H1 (cell line): ENCODE measurements around the gene ARHGAP23. TPM values are rescaled to one million over a fixed set of nuclear protein-coding genes. Genes with fewer than 3 reads are reported as not detected.
A peak's percentile ranks its signal among the peaks of the same experiment; 100 is the strongest.
"Not testable (repeated sequence)": the region's sequence is repeated elsewhere in the genome, so short reads cannot be mapped to it uniquely, and the experiment has no call there.

Experiments used
- CTCF ChIA-PET: fragments of 300-600 bp; sonication (Branson Sonifier 250); formaldehyde crosslinking; loops from one replicate; lab custom pipeline; 2021; ENCODE audit not compliant: partially characterized antibody; lab: Charles Lee
- POLR2A ChIA-PET: fragments of 300-600 bp; sonication (Branson Sonifier 250); formaldehyde crosslinking; loops from one replicate; lab custom pipeline; 2021; ENCODE audit warnings: inconsistent platforms; ENCODE audit not compliant: partially characterized antibody; lab: Charles Lee
- DNase-seq, 2 experiments: peaks; one replicate each; pipeline versions ENCODE4 v3.0.0 to v3.0.0-alpha.2; 2010 to 2022; ENCODE audit warnings: low spot score in 2 of 2, low read depth in 1 of 2, mixed read lengths in 1 of 2
- FAIRE-seq: peaks from 2 replicates; lab custom pipeline; 2011; peaks lifted over from hg19 to GRCh38; lab: Jason Lieb, UNC
- H2AFZ ChIP-seq: 2 replicates; pipeline ENCODE4 v1.8.1; 2012; ENCODE audit warnings: low read length, inconsistent platforms
- H2AK5ac ChIP-seq: 2 replicates; pipeline ENCODE4 v1.6.1; 2013; ENCODE audit warnings: low read depth, low read length
- H2BK120ac ChIP-seq: replicated peaks from 2 replicates; pipeline ENCODE3; 2013; ENCODE audit warnings: low read depth, low read length, inconsistent platforms
- H2BK12ac ChIP-seq: 2 replicates; pipeline ENCODE4 v1.6.1; 2013; ENCODE audit warnings: low read depth, low read length
- H2BK15ac ChIP-seq: 2 replicates; pipeline ENCODE4 v1.6.1; 2013; ENCODE audit warnings: low read length
- H2BK20ac ChIP-seq: 2 replicates; pipeline ENCODE4 v1.6.1; 2013; ENCODE audit warnings: low read length
- H2BK5ac ChIP-seq: 2 replicates; pipeline ENCODE4 v1.6.1; 2013; ENCODE audit warnings: low read depth, low read length
- H3K14ac ChIP-seq: 2 replicates; pipeline ENCODE4 v1.6.1; 2013; ENCODE audit warnings: inconsistent platforms; ENCODE audit not compliant: insufficient read length
- H3K18ac ChIP-seq: 2 replicates; pipeline ENCODE4 v1.6.1; 2013; ENCODE audit warnings: low read length; ENCODE audit errors: extremely low read depth
- H3K23ac ChIP-seq: 2 replicates; pipeline ENCODE4 v1.6.1; 2013; ENCODE audit warnings: inconsistent platforms; ENCODE audit not compliant: insufficient read length
- H3K23me2 ChIP-seq: 2 replicates; pipeline ENCODE4 v1.6.1; 2013; ENCODE audit warnings: low read depth, low read length
- H3K27ac ChIP-seq: 2 replicates; pipeline ENCODE4 v1.6.1; 2011; ENCODE audit warnings: low read depth, low read length, inconsistent platforms
- H3K27me3 ChIP-seq, 4 experiments: replicated peaks in 1 of 4; 1 replicate in 1 of 4; 2 replicates in 3 of 4; pipeline versions ENCODE4 v1.6.1 to v1.8.1; 2011 to 2013; ENCODE audit warnings: low read length in 3 of 4, mild to moderate bottlenecking in 3 of 4, inconsistent platforms in 2 of 4, mixed read lengths in 2 of 4, moderate library complexity in 1 of 4; ENCODE audit not compliant: control insufficient read depth in 3 of 4, insufficient read depth in 3 of 4; ENCODE audit errors: extremely low read depth in 1 of 4
- H3K36me3 ChIP-seq, 4 experiments: 2 replicates each; pipeline versions ENCODE4 v1.6.1 to v1.8.1; 2011 to 2013; ENCODE audit warnings: mild to moderate bottlenecking in 4 of 4, low read length in 3 of 4, moderate library complexity in 2 of 4, control low read depth in 1 of 4, inconsistent platforms in 1 of 4; ENCODE audit not compliant: insufficient read depth in 4 of 4, control insufficient read depth in 2 of 4
- H3K4ac ChIP-seq: replicated peaks from 2 replicates; pipeline ENCODE3; 2013; ENCODE audit warnings: low read length, low read depth, mixed read lengths, inconsistent platforms; ENCODE audit not compliant: insufficient read length
- H3K4me1 ChIP-seq, 4 experiments: replicated peaks in 1 of 4; 1 replicate in 1 of 4; 2 replicates in 3 of 4; pipeline versions ENCODE4 v1.6.1 to v1.8.1; 2011 to 2013; ENCODE audit warnings: low read length in 3 of 4, inconsistent platforms in 2 of 4, mixed read lengths in 1 of 4; ENCODE audit not compliant: insufficient read depth in 4 of 4, control insufficient read depth in 3 of 4
- H3K4me2 ChIP-seq, 2 experiments: 2 replicates each; pipeline versions ENCODE4 v1.6.1 to v1.8.1; 2011 to 2013; ENCODE audit warnings: low read depth in 2 of 2, low read length in 2 of 2, control low read depth in 1 of 2, inconsistent platforms in 1 of 2, mild to moderate bottlenecking in 1 of 2; ENCODE audit not compliant: insufficient read depth in 1 of 2
- H3K4me3 ChIP-seq, 4 experiments: fragments of 200-600, 300-600 bp in 1 of 4; sonication (generic), shearing (Covaris generic), sonication (Bioruptor Twin) in 1 of 4; 2 replicates each; pipeline versions ENCODE4 v1.5.1 to v1.8.1; 2011 to 2016; ENCODE audit warnings: low read length in 4 of 4, low read depth in 3 of 4, control low read depth in 2 of 4, inconsistent platforms in 2 of 4, mild to moderate bottlenecking in 2 of 4, mixed read lengths in 1 of 4, moderate library complexity in 1 of 4; ENCODE audit not compliant: insufficient read depth in 2 of 4; ENCODE audit errors: extremely low read depth in 1 of 4
- H3K56ac ChIP-seq: replicated peaks from 2 replicates; pipeline ENCODE3; 2013; ENCODE audit warnings: low read depth, mild to moderate bottlenecking, mixed read lengths, low read length, inconsistent platforms; ENCODE audit not compliant: insufficient read length
- H3K79me1 ChIP-seq: 2 replicates; pipeline ENCODE4 v1.6.1; 2013; ENCODE audit warnings: low read depth, low read length, control low read depth
- H3K79me2 ChIP-seq, 2 experiments: 2 replicates each; pipeline versions ENCODE4 v1.6.1 to v1.8.1; 2012 to 2013; ENCODE audit warnings: low read length in 2 of 2, mild to moderate bottlenecking in 2 of 2, inconsistent platforms in 1 of 2; ENCODE audit not compliant: insufficient read depth in 2 of 2, control insufficient read depth in 1 of 2
- H3K9ac ChIP-seq, 4 experiments: replicated peaks in 1 of 4; 1 replicate in 1 of 4; 2 replicates in 3 of 4; pipeline versions ENCODE4 v1.6.1 to v1.8.1; 2011 to 2013; ENCODE audit warnings: low read depth in 3 of 4, low read length in 3 of 4, control low read depth in 2 of 4, mild to moderate bottlenecking in 2 of 4, moderate library complexity in 2 of 4, inconsistent platforms in 1 of 4; ENCODE audit errors: extremely low read depth in 1 of 4
- H3K9me3 ChIP-seq, 2 experiments: 2 replicates each; pipeline versions ENCODE4 v1.6.1 to v1.8.1; 2012 to 2013; ENCODE audit warnings: mild to moderate bottlenecking in 2 of 2, moderate library complexity in 2 of 2, control low read depth in 1 of 2, inconsistent platforms in 1 of 2, low read depth in 1 of 2, low read length in 1 of 2, mixed read lengths in 1 of 2; ENCODE audit not compliant: insufficient read depth in 2 of 2
- H4K20me1 ChIP-seq, 2 experiments: replicated peaks in 1 of 2; 2 replicates each; pipeline versions ENCODE3 to v1.8.1; 2011 to 2013; ENCODE audit warnings: inconsistent platforms in 2 of 2, low read length in 2 of 2, mild to moderate bottlenecking in 1 of 2; ENCODE audit not compliant: insufficient read depth in 2 of 2, control insufficient read depth in 1 of 2
- H4K5ac ChIP-seq: 2 replicates; pipeline ENCODE4 v1.6.1; 2013; ENCODE audit warnings: low read length, low read depth, mixed read lengths, inconsistent platforms; ENCODE audit not compliant: insufficient read length
- H4K8ac ChIP-seq: 2 replicates; pipeline ENCODE4 v1.8.0; 2013; ENCODE audit warnings: mild to moderate bottlenecking, moderate library complexity, low read length, inconsistent platforms; ENCODE audit not compliant: insufficient read depth; ENCODE audit errors: extremely low read depth
- H4K91ac ChIP-seq: replicated peaks from 2 replicates; pipeline ENCODE3; 2013; ENCODE audit warnings: low read length, mixed read lengths, inconsistent platforms; ENCODE audit not compliant: insufficient read length
- CTCF ChIP-seq, 3 experiments: IDR thresholded peaks; 1 replicate in 2 of 3; 2 replicates in 1 of 3; pipeline versions ENCODE4 v1.5.1 to v1.6.1; 2011; ENCODE audit warnings: low read length in 3 of 3, mild to moderate bottlenecking in 3 of 3, inconsistent platforms in 2 of 3, low read depth in 1 of 3, moderate library complexity in 1 of 3; ENCODE audit not compliant: insufficient read depth in 1 of 3; ENCODE audit errors: control extremely low read depth in 1 of 3
- POLR2A ChIP-seq, 2 experiments: IDR thresholded peaks; 1 replicate in 1 of 2; 2 replicates in 1 of 2; pipeline ENCODE4 v1.6.1; 2011; ENCODE audit warnings: low read depth in 2 of 2, low read length in 2 of 2, mild to moderate bottlenecking in 2 of 2; ENCODE audit errors: control extremely low read depth in 1 of 2
- RAD21 ChIP-seq, 2 experiments: IDR thresholded peaks in 1 of 2; conservative IDR thresholded peaks in 1 of 2; 2 replicates each; pipeline ENCODE4 v1.6.1; 2011; ENCODE audit warnings: low read depth in 2 of 2, low read length in 2 of 2, improper control_type of control experiment in 1 of 2, inconsistent platforms in 1 of 2, mild to moderate bottlenecking in 1 of 2, moderate library complexity in 1 of 2
- YY1 ChIP-seq: IDR thresholded peaks from 2 replicates; pipeline ENCODE4 v1.6.1; 2011; ENCODE audit warnings: low read depth, mild to moderate bottlenecking, low read length
- WGBS, 2 experiments: shearing (Covaris generic) in 1 of 2; methylation state at CpG; one replicate each; pipeline versions ENCODE4 v1.1.6 to v1.1.7; 2013 to 2015; ENCODE audit warnings: low lambda C conversion rate in 2 of 2, mixed read lengths in 2 of 2, inconsistent platforms in 1 of 2, low coverage in 1 of 2, missing lambda C conversion rate in 1 of 2; ENCODE audit not compliant: insufficient replicate concordance in 2 of 2, insufficient coverage in 1 of 2, insufficient read length in 1 of 2; ENCODE audit errors: extremely low coverage in 1 of 2, missing lambda C conversion rate in 1 of 2; 5-methylcytosine and 5-hydroxymethylcytosine counted together
- polyA plus RNA-seq, 7 experiments: library from polyadenylated mRNA; depleted of rRNA in 3 of 7; stranded (reverse) in 5 of 7; unstranded in 2 of 7; fragments of >200 nt in 5 of 7; fragments of 200-250 nt in 2 of 7; gene quantifications; 1 replicate in 5 of 7; 2 replicates in 1 of 7; 4 replicates in 1 of 7; pipeline versions ENCODE4 v1.2.1 to v1.2.3, GENCODE V29; 2011 to 2013; ENCODE audit warnings: missing spikeins in 2 of 7, mixed read lengths in 2 of 7
- total RNA-seq: library from RNA; stranded (reverse); fragmentation: NEBNext Ultra II Directional; extraction: Animal tissue kit (Norgen Biotek cat#: 25700); gene quantifications from 2 replicates; pipeline ENCODE4 v1.2.1, GENCODE V29; 2021

ARHGAP23 gene
- total and polyA plus RNA-seq, 2 of the 8 experiments (the other 6 are each of a cell fraction or from before 2014, with no cell fraction given): 16.3 to 107 TPM

GRCh38 chr17:38484242-38485145 lies 56.2 kb downstream of the ARHGAP23 start:
- H3K4me2 ChIP-seq, H3K79me1 ChIP-seq, H3K27me3 ChIP-seq, H3K4me1 ChIP-seq, H3K9ac ChIP-seq, H2AFZ ChIP-seq, H3K4me3 ChIP-seq, H2BK5ac ChIP-seq, H2BK120ac ChIP-seq, H4K5ac ChIP-seq, H4K20me1 ChIP-seq, H3K56ac ChIP-seq, H3K23me2 ChIP-seq, H3K79me2 ChIP-seq, H3K23ac ChIP-seq, H3K9me3 ChIP-seq, H2AK5ac ChIP-seq, H3K4ac ChIP-seq, H2BK20ac ChIP-seq, H2BK12ac ChIP-seq, H4K91ac ChIP-seq, FAIRE-seq, H3K27ac ChIP-seq, H3K14ac ChIP-seq: not testable (repeated sequence)
- CTCF ChIA-PET: interaction anchor here (0.6 to 4.2 kb wide), 17 partner anchors 9 to 250 kb away, joined by 3 to 42 read pairs (median 4); no protein-coding TSS in a partner anchor
- TF ChIP-seq RAD21 (IDR thresholded peaks at IDR 0.05 in 1 of 2, conservative IDR thresholded peaks at IDR 0.05 in 1 of 2; ENCODE audit: low read depth in 2 of 2, low read length in 2 of 2) (peak; percentile 81 to 82), CTCF (IDR thresholded peaks at IDR 0.05; ENCODE audit: control extremely low read depth in 1 of 3, insufficient read depth in 1 of 3, low read depth in 1 of 3, low read length in 3 of 3) (peak; percentile 72 to 78 (median 77)), POLR2A (IDR thresholded peaks at IDR 0.05; ENCODE audit: control extremely low read depth in 1 of 2, low read depth in 2 of 2, low read length in 2 of 2) (0 out of 3 replicates have a peak, but pooled peaks of 1 of the 2 experiments have one; percentile 24), YY1 (0 out of 2 replicates have a peak, but pooled peaks have one; percentile 41)
- DNase-seq: peak in 1 of 2 experiments; percentile 84
- 0 out of 2 replicates have a peak overlapping the region, but pooled peaks have one; percentile 61 for H2BK15ac ChIP-seq
- peak overlapping the region; percentile 58; the same call in 1 of the 2 replicates for H4K8ac ChIP-seq
- POLR2A ChIA-PET: interaction anchor here (1.0 to 1.7 kb wide), 2 partner anchors 33 to 65 kb away, joined by 3 to 5 read pairs; no protein-coding TSS in a partner anchor
- 68% methylated on average over 20 of the region's 21 CpGs; no CpG with 5 or more reads in 1 of the 2 experiments for WGBS, 2 experiments
- H3K36me3 ChIP-seq: peaks cover 0 to 25% (median 10%) of the 10 kb centered on the region in 4 experiments; a peak in 3 of 8 replicates
- H3K18ac ChIP-seq: 0 out of 2 replicates have a peak overlapping the region, but pooled peaks have one; percentile 19
